ENCODE data around the gene ABCA13.

The ABCA13 gene

GRCh38 chr7:48518092-48518491 lies 346.8 kb downstream of the ABCA13 start:
- H3K9ac ChIP-seq (ENCODE audit: low read depth in 1 of 2, low read length in 2 of 2), result no peak overlapping the region
- no peak overlapping the region for H3K27ac ChIP-seq (ENCODE audit: low read depth, low read length)
- H3K4me1 ChIP-seq (ENCODE audit: control insufficient read depth in 1 of 2, insufficient read depth in 2 of 2, low read length in 2 of 2), result no peaks in the 10 kb centered on the region
- H3K27me3 ChIP-seq (ENCODE audit: control insufficient read depth in 1 of 2, insufficient read depth in 2 of 2, low read length in 2 of 2), result no peaks in the 10 kb centered on the region
- no peaks in the 10 kb centered on the region for H3K36me3 ChIP-seq (ENCODE audit: control insufficient read depth in 1 of 2, insufficient read depth in 2 of 2, low read length in 2 of 2)
- no peak overlapping the region for H3K4me3 ChIP-seq (ENCODE audit: low read depth in 1 of 2, low read length in 2 of 2)
- H3K9me3 ChIP-seq (ENCODE audit: control insufficient read depth in 1 of 2, low read length in 2 of 2), result no peaks in the 10 kb centered on the region

DNA sequence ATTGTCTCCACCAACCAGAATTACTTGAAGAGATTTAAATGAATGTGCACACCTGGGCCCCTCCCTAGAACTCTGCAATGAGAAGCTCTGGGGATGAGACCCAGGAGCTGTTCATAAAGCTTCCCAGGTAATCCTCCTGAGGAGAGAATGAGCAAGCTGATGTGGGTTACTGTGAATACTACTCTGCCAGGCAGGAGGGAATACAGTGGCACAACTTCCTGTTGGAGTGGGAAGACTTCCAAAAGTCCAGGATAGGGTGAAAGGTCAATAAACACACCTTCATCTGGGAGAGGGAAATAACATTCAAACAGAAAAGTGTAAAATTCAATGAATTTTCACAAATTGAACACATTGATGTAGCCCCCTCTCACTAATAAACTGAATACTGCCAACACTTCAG lies 351.4 kb downstream of the ABCA13 start:
- no peaks in the 10 kb centered on the region for H3K27me3 ChIP-seq (ENCODE audit: control insufficient read depth in 1 of 2, insufficient read depth in 2 of 2, low read length in 2 of 2)
- H3K4me3 ChIP-seq (ENCODE audit: low read depth in 1 of 2, low read length in 2 of 2), result no peak overlapping the region
- H3K9me3 ChIP-seq (ENCODE audit: control insufficient read depth in 1 of 2, low read length in 2 of 2), result no peaks in the 10 kb centered on the region
- H3K4me1 ChIP-seq (ENCODE audit: control insufficient read depth in 1 of 2, insufficient read depth in 2 of 2, low read length in 2 of 2), result no peaks in the 10 kb centered on the region
- H3K27ac ChIP-seq (ENCODE audit: low read depth, low read length), result no peak overlapping the region
- H3K9ac ChIP-seq (ENCODE audit: low read depth in 1 of 2, low read length in 2 of 2), result no peak overlapping the region
- no peaks in the 10 kb centered on the region for H3K36me3 ChIP-seq (ENCODE audit: control insufficient read depth in 1 of 2, insufficient read depth in 2 of 2, low read length in 2 of 2)

GRCh38 chr7:48525736-48526732 lies 354.8 kb downstream of the ABCA13 start:
- Histone ChIP-seq H3K27me3 (ENCODE audit: control insufficient read depth in 1 of 2, insufficient read depth in 2 of 2, low read length in 2 of 2) (no peaks in the 10 kb centered on the region), H3K27ac (ENCODE audit: low read depth, low read length) (no peak overlapping the region), H3K36me3 (ENCODE audit: control insufficient read depth in 1 of 2, insufficient read depth in 2 of 2, low read length in 2 of 2) (no peaks in the 10 kb centered on the region), H3K9me3 (ENCODE audit: control insufficient read depth in 1 of 2, low read length in 2 of 2) (no peaks in the 10 kb centered on the region), H3K4me3 (ENCODE audit: low read depth in 1 of 2, low read length in 2 of 2) (no peak overlapping the region), H3K4me1 (ENCODE audit: control insufficient read depth in 1 of 2, insufficient read depth in 2 of 2, low read length in 2 of 2) (no peaks in the 10 kb centered on the region), H3K9ac (ENCODE audit: low read depth in 1 of 2, low read length in 2 of 2) (no peak overlapping the region)

DNA sequence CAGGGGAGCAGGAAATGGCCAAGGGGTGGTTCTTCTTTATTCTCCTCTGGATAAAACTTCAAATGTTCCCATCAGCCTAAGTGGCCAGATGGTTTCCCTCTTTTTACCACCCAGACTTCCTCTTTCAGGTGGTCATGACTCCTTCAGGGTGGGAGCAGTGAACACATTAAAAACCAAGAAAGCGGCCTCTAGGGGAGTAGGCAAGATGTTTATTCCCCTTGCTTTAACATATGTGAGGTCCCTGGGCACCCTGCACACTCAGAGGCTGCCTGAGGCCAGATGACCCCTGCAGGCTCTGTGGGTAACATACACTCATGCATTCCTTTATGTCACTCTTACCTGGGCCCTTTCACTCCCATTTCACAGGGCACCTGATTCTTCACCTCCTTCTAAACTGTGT lies 357.4 kb downstream of the ABCA13 start:
- Histone ChIP-seq H3K4me1 (ENCODE audit: control insufficient read depth in 1 of 2, insufficient read depth in 2 of 2, low read length in 2 of 2) (no peaks in the 10 kb centered on the region), H3K9ac (ENCODE audit: low read depth in 1 of 2, low read length in 2 of 2) (no peak overlapping the region), H3K4me3 (ENCODE audit: low read depth in 1 of 2, low read length in 2 of 2) (no peak overlapping the region), H3K27ac (ENCODE audit: low read depth, low read length) (no peak overlapping the region), H3K27me3 (ENCODE audit: control insufficient read depth in 1 of 2, insufficient read depth in 2 of 2, low read length in 2 of 2) (no peaks in the 10 kb centered on the region), H3K9me3 (ENCODE audit: control insufficient read depth in 1 of 2, low read length in 2 of 2) (peaks cover 0 to 3% of the 10 kb centered on the region in 2 donors), H3K36me3 (ENCODE audit: control insufficient read depth in 1 of 2, insufficient read depth in 2 of 2, low read length in 2 of 2) (no peaks in the 10 kb centered on the region)

- Histone ChIP-seq H3K27me3 (ENCODE audit: control insufficient read depth in 1 of 2, insufficient read depth in 2 of 2, low read length in 2 of 2) (no peaks in the 10 kb centered on the region), H3K27ac (ENCODE audit: low read depth, low read length) (no peak overlapping the region), H3K4me1 (ENCODE audit: control insufficient read depth in 1 of 2, insufficient read depth in 2 of 2, low read length in 2 of 2) (no peaks in the 10 kb centered on the region), H3K4me3 (ENCODE audit: low read depth in 1 of 2, low read length in 2 of 2) (no peak overlapping the region), H3K36me3 (ENCODE audit: control insufficient read depth in 1 of 2, insufficient read depth in 2 of 2, low read length in 2 of 2) (no peaks in the 10 kb centered on the region), H3K9me3 (ENCODE audit: control insufficient read depth in 1 of 2, low read length in 2 of 2) (peaks cover 5 to 13% of the 10 kb centered on the region in 2 donors), H3K9ac (ENCODE audit: low read depth in 1 of 2, low read length in 2 of 2) (no peak overlapping the region)
Observed at GRCh38 chr7:48537561-48537960, 366.3 kb downstream of the ABCA13 start.

DNA sequence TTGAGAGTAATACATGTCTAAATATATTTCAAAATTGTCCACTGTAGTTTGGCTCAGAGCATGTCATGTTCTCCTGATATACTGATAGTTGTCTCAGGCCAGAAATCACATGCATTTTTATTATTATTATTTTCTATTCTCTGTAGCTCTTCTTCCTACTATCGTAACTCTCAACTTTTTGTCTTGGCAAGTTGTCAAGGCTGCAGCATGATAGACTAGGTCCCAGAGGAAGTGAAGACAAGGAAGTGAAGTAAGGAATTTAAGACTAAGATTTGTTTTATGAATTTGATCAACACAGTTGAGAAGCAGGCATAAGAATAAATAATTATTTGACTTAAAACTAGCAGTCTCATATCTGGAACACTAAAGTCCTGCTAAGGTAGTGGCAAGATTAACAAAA lies 369.5 kb downstream of the ABCA13 start:
- no peak overlapping the region for H3K9ac ChIP-seq (ENCODE audit: low read depth in 1 of 2, low read length in 2 of 2)
- no peaks in the 10 kb centered on the region for H3K4me1 ChIP-seq (ENCODE audit: control insufficient read depth in 1 of 2, insufficient read depth in 2 of 2, low read length in 2 of 2)
- H3K9me3 ChIP-seq (ENCODE audit: control insufficient read depth in 1 of 2, low read length in 2 of 2), result peaks cover 5 to 7% of the 10 kb centered on the region in 2 donors
- H3K4me3 ChIP-seq (ENCODE audit: low read depth in 1 of 2, low read length in 2 of 2), result no peak overlapping the region
- H3K27ac ChIP-seq (ENCODE audit: low read depth, low read length), result no peak overlapping the region
- H3K36me3 ChIP-seq (ENCODE audit: control insufficient read depth in 1 of 2, insufficient read depth in 2 of 2, low read length in 2 of 2), result no peaks in the 10 kb centered on the region
- no peaks in the 10 kb centered on the region for H3K27me3 ChIP-seq (ENCODE audit: control insufficient read depth in 1 of 2, insufficient read depth in 2 of 2, low read length in 2 of 2)

GRCh38 chr7:48548667-48549066 lies 377.4 kb downstream of the ABCA13 start:
- Histone ChIP-seq H3K36me3 (ENCODE audit: control insufficient read depth in 1 of 2, insufficient read depth in 2 of 2, low read length in 2 of 2) (no peaks in the 10 kb centered on the region), H3K9me3 (ENCODE audit: control insufficient read depth in 1 of 2, low read length in 2 of 2) (no peaks in the 10 kb centered on the region)

DNA sequence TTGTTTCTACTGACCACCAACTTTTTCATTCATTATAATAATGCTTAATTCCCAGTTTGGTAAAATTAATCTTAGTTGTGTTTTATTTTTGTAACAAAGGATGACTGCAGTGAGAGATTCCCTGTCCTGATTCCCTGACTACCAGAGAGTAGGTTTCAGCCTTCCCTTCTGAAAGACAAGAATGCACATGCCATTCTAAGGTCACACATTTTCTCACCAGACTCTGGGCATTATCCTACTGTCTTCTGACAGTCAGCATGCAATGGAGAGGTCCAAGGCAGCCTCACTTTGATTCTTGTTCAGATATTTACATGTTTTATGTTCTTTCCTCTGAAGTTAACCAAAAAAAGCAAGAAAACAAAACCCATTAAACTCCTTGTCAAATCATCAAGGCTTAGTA lies 380.4 kb downstream of the ABCA13 start:
- Histone ChIP-seq H3K9me3 (ENCODE audit: control insufficient read depth in 1 of 2, low read length in 2 of 2) (no peaks in the 10 kb centered on the region), H3K4me3 (ENCODE audit: low read depth in 1 of 2, low read length in 2 of 2) (no peak overlapping the region), H3K27me3 (ENCODE audit: control insufficient read depth in 1 of 2, insufficient read depth in 2 of 2, low read length in 2 of 2) (no peaks in the 10 kb centered on the region), H3K4me1 (ENCODE audit: control insufficient read depth in 1 of 2, insufficient read depth in 2 of 2, low read length in 2 of 2) (no peaks in the 10 kb centered on the region), H3K27ac (ENCODE audit: low read depth, low read length) (no peak overlapping the region), H3K9ac (ENCODE audit: low read depth in 1 of 2, low read length in 2 of 2) (no peak overlapping the region), H3K36me3 (ENCODE audit: control insufficient read depth in 1 of 2, insufficient read depth in 2 of 2, low read length in 2 of 2) (no peaks in the 10 kb centered on the region)

More at GRCh38 chr7:48548667-48549066, 377.4 kb downstream of the ABCA13 start:
- Histone ChIP-seq H3K27me3 (ENCODE audit: control insufficient read depth in 1 of 2, insufficient read depth in 2 of 2, low read length in 2 of 2) (no peaks in the 10 kb centered on the region), H3K4me3 (ENCODE audit: low read depth in 1 of 2, low read length in 2 of 2) (no peak overlapping the region), H3K4me1 (ENCODE audit: control insufficient read depth in 1 of 2, insufficient read depth in 2 of 2, low read length in 2 of 2) (no peaks in the 10 kb centered on the region), H3K27ac (ENCODE audit: low read depth, low read length) (no peak overlapping the region), H3K9ac (ENCODE audit: low read depth in 1 of 2, low read length in 2 of 2) (no peak overlapping the region)

- no peak overlapping the region for H3K27ac ChIP-seq (ENCODE audit: low read depth, low read length)
- no peaks in the 10 kb centered on the region for H3K27me3 ChIP-seq (ENCODE audit: control insufficient read depth in 1 of 2, insufficient read depth in 2 of 2, low read length in 2 of 2)
- no peaks in the 10 kb centered on the region for H3K4me1 ChIP-seq (ENCODE audit: control insufficient read depth in 1 of 2, insufficient read depth in 2 of 2, low read length in 2 of 2)
- no peaks in the 10 kb centered on the region for H3K9me3 ChIP-seq (ENCODE audit: control insufficient read depth in 1 of 2, low read length in 2 of 2)
- H3K9ac ChIP-seq (ENCODE audit: low read depth in 1 of 2, low read length in 2 of 2), result no peak overlapping the region
- no peaks in the 10 kb centered on the region for H3K36me3 ChIP-seq (ENCODE audit: control insufficient read depth in 1 of 2, insufficient read depth in 2 of 2, low read length in 2 of 2)
- no peak overlapping the region for H3K4me3 ChIP-seq (ENCODE audit: low read depth in 1 of 2, low read length in 2 of 2)
Observed at GRCh38 chr7:48563334-48563733, 392.1 kb downstream of the ABCA13 start.

- no peaks in the 10 kb centered on the region for H3K27me3 ChIP-seq (ENCODE audit: control insufficient read depth in 1 of 2, insufficient read depth in 2 of 2, low read length in 2 of 2)
Observed at GRCh38 chr7:48575516-48575915, 404.3 kb downstream of the ABCA13 start.

More at GRCh38 chr7:48575516-48575915, 404.3 kb downstream of the ABCA13 start:
- Histone ChIP-seq H3K9me3 (ENCODE audit: control insufficient read depth in 1 of 2, low read length in 2 of 2) (no peaks in the 10 kb centered on the region), H3K4me1 (ENCODE audit: control insufficient read depth in 1 of 2, insufficient read depth in 2 of 2, low read length in 2 of 2) (no peaks in the 10 kb centered on the region), H3K36me3 (ENCODE audit: control insufficient read depth in 1 of 2, insufficient read depth in 2 of 2, low read length in 2 of 2) (no peaks in the 10 kb centered on the region), H3K27ac (ENCODE audit: low read depth, low read length) (no peak overlapping the region), H3K9ac (ENCODE audit: low read depth in 1 of 2, low read length in 2 of 2) (no peak overlapping the region), H3K4me3 (ENCODE audit: low read depth in 1 of 2, low read length in 2 of 2) (no peak overlapping the region)

Data from duodenal mucosa (tissue), 2 donors.